GM12878 (cell line): ENCODE measurements around the gene CFDP1. TPM values are rescaled to one million over a fixed set of nuclear protein-coding genes. Genes with fewer than 3 reads are reported as not detected.

Source experiments
- BHLHE40 ChIP-seq, 2 experiments: fragments of 450-650 bp in 1 of 2; IDR thresholded peaks; 2 replicates each; pipeline ENCODE4 v1.6.1; 2011 to 2017; ENCODE audit warnings: low read depth in 2 of 2, borderline replicate concordance in 1 of 2, improper control_type of control experiment in 1 of 2, low read length in 1 of 2, mild to moderate bottlenecking in 1 of 2
- CBFB ChIP-seq: IDR thresholded peaks from 2 replicates; pipeline ENCODE4 v1.6.1; 2016; ENCODE audit warnings: antibody characterized with exemption, low read depth
- CBX3 ChIP-seq: fragments of 200-600 bp; sonication (generic); IDR thresholded peaks from 2 replicates; pipeline ENCODE4 v1.6.1; 2016; ENCODE audit warnings: low read depth, borderline replicate concordance
- CHD4 ChIP-seq: fragments of 200-600 bp; sonication (generic); IDR thresholded peaks from 2 replicates; pipeline ENCODE4 v1.6.1; 2016; ENCODE audit warnings: mild to moderate bottlenecking
- CREB1 ChIP-seq: IDR thresholded peaks from 2 replicates; pipeline ENCODE4 v1.6.1; 2012; ENCODE audit warnings: low read depth, mild to moderate bottlenecking, inconsistent platforms
- EP300 ChIP-seq, 2 experiments: fragments of 150-350 bp in 1 of 2; IDR thresholded peaks; 2 replicates each; pipeline ENCODE4 v1.6.1; 2011 to 2012; ENCODE audit warnings: low read depth in 2 of 2, low read length in 2 of 2, borderline replicate concordance in 1 of 2, improper control_type of control experiment in 1 of 2, inconsistent platforms in 1 of 2; ENCODE audit not compliant: control insufficient read depth in 1 of 2
- FOXK2 ChIP-seq: fragments of 450-650 bp; IDR thresholded peaks from 2 replicates; pipeline ENCODE4 v1.6.1; 2017; ENCODE audit warnings: mild to moderate bottlenecking, moderate library complexity
- HCFC1 ChIP-seq: fragments of 150-350 bp; IDR thresholded peaks from 2 replicates; pipeline ENCODE4 v1.6.1; 2014; ENCODE audit warnings: low read length
- HDAC2 ChIP-seq: fragments of 200-600 bp; sonication (generic); IDR thresholded peaks from 2 replicates; pipeline ENCODE4 v1.6.1; 2017
- PAX5 ChIP-seq: IDR thresholded peaks from 2 replicates; pipeline ENCODE4 v1.6.1; 2011; ENCODE audit warnings: low read depth, low read length, borderline replicate concordance
- POLR2A ChIP-seq: IDR thresholded peaks from 2 replicates; pipeline ENCODE4 v1.6.1; 2011; ENCODE audit warnings: low read depth, mild to moderate bottlenecking, low read length
- RAD21 ChIP-seq: IDR thresholded peaks from 2 replicates; pipeline ENCODE4 v1.6.1; 2011; ENCODE audit warnings: mild to moderate bottlenecking, low read depth, low read length, moderate library complexity; ENCODE audit not compliant: insufficient read depth
- RUNX3 ChIP-seq: IDR thresholded peaks from 2 replicates; pipeline ENCODE4 v1.6.1; 2012; ENCODE audit warnings: low read length, inconsistent platforms
- SMAD5 ChIP-seq: IDR thresholded peaks from 2 replicates; pipeline ENCODE4 v1.6.1; 2016; ENCODE audit warnings: antibody characterized with exemption, low read depth
- STAT3 ChIP-seq: IDR thresholded peaks from 2 replicates; pipeline ENCODE4 v1.6.1; 2011; ENCODE audit warnings: low read depth, low read length, improper control_type of control experiment
- ZBED1 ChIP-seq: IDR thresholded peaks from 2 replicates; pipeline ENCODE4 v1.6.1; 2016; ENCODE audit warnings: borderline replicate concordance
- ZZZ3 ChIP-seq: IDR thresholded peaks from 2 replicates; pipeline ENCODE4 v1.6.1; 2011; ENCODE audit warnings: low read depth; ENCODE audit not compliant: control insufficient read depth, insufficient read length
- polyA plus RNA-seq, 11 experiments: library from polyadenylated mRNA; depleted of rRNA in 4 of 11; unstranded in 6 of 11; stranded (reverse) in 5 of 11; fragments of >200 nt; fragmentation: Nextera tagmentation in 4 of 11; fragmentation: Illumina TruSeq in 1 of 11; extraction: Ambion mirVana in 4 of 11; extraction: Trizol in 1 of 11; gene quantifications; 1 replicate in 1 of 11; 2 replicates in 10 of 11; pipeline versions ENCODE4 v1.2.1 to v1.2.3, GENCODE V29; 2011 to 2016; ENCODE audit warnings: inconsistent platforms in 2 of 11, missing spikeins in 2 of 11, low read depth in 1 of 11
- total RNA-seq, 4 experiments: library from RNA; depleted of rRNA in 3 of 4; stranded (reverse); fragments of >200 nt in 3 of 4; fragmentation: Illumina TruSeq in 1 of 4; extraction: Trizol in 1 of 4; gene quantifications; 2 replicates each; pipeline versions ENCODE4 v1.2.1 to v1.2.3, GENCODE V29; 2013 to 2021
- TF ChIP-seq, protein P1 (sequence below): fragments of 450-650 bp; IDR thresholded peaks from 2 replicates; pipeline ENCODE4 v1.6.1; 2017; ENCODE audit warnings: low read depth, mild to moderate bottlenecking, moderate library complexity
- TF ChIP-seq, protein P2 (sequence below): fragments of 150-350 bp; IDR thresholded peaks from 2 replicates; pipeline ENCODE4 v1.6.1; 2014; ENCODE audit warnings: mild to moderate bottlenecking, low read depth, low read length
- TF ChIP-seq, protein P3 (sequence below): fragments of 450-650 bp; IDR thresholded peaks from 2 replicates; pipeline ENCODE4 v1.6.1; 2014; ENCODE audit warnings: mild to moderate bottlenecking
- TF ChIP-seq, protein P4 (sequence below): fragments of 450-650 bp; IDR thresholded peaks from 2 replicates; pipeline ENCODE4 v1.6.1; 2016; ENCODE audit warnings: mild to moderate bottlenecking
- TF ChIP-seq, protein P5 (sequence below): IDR thresholded peaks from 2 replicates; pipeline ENCODE4 v1.6.1; 2012; ENCODE audit warnings: low read depth, low read length, improper control_type of control experiment

CFDP1 gene
- total and polyA plus RNA-seq, 10 of the 15 experiments (the other 5 are each of a cell fraction or from before 2014, with no cell fraction given), result 22.3 to 64.8 (median 36.7) TPM

DNA sequence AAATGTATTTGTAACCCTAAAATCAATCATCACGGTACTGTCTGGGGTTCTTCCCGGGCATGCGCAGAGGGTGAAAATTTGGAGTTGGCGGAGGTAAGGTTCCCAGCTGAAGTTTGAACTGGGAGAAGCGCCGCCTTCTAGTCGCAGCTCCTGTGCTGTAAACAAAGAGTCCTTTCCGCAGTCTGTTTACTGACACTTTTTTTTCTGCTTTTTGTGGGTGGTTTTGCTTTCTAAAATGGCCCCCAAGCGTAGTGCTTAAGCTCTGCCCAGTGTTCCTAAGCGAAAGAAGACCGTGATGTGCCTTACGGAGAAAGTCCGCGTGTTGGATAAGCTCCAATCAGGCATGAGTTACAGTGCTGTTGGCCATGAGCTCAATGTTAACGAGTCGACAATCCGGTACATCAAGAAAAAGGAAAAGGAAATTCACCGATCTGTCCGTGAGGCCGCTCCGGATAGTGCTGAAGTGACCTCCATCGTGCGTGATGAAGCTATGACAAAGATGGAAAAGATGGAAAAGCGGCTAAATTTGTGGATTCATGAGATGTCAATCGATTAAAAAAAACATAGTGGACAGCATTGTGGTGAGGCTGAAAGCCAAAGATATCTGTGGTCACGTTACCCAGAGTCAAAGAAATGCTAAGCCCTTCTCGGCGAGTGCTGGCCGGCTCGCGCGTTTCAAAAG lies 570 bp upstream of the CFDP1 start (continued):
- TF ChIP-seq, protein P1, sequence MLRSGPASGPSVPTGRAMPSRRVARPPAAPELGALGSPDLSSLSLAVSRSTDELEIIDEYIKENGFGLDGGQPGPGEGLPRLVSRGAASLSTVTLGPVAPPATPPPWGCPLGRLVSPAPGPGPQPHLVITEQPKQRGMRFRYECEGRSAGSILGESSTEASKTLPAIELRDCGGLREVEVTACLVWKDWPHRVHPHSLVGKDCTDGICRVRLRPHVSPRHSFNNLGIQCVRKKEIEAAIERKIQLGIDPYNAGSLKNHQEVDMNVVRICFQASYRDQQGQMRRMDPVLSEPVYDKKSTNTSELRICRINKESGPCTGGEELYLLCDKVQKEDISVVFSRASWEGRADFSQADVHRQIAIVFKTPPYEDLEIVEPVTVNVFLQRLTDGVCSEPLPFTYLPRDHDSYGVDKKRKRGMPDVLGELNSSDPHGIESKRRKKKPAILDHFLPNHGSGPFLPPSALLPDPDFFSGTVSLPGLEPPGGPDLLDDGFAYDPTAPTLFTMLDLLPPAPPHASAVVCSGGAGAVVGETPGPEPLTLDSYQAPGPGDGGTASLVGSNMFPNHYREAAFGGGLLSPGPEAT, result peak; percentile 26; the same call in 1 of the 2 replicates
- TF ChIP-seq CBX3 (no peak), SMAD5 (no peak), BHLHE40 (IDR thresholded peaks at IDR 0.05; ENCODE audit: borderline replicate concordance in 1 of 2, low read depth in 2 of 2, low read length in 1 of 2) (0 out of 4 replicates have a peak, but pooled peaks have one; percentile 24 to 38), CHD4 (no peak), PAX5 (0 out of 2 replicates have a peak, but pooled peaks have one; percentile 8), CBFB (0 out of 2 replicates have a peak, but pooled peaks have one; percentile 28), STAT3 (0 out of 2 replicates have a peak, but pooled peaks have one; percentile 48), RAD21 (no peak), POLR2A (peak; percentile 40), ZZZ3 (no peak), FOXK2 (peak; percentile 47; the same call in 1 of the 2 replicates), CREB1 (peak; percentile 2; the same call in 1 of the 2 replicates), HDAC2 (0 out of 2 replicates have a peak, but pooled peaks have one; percentile 38), EP300 (IDR thresholded peaks at IDR 0.05; ENCODE audit: borderline replicate concordance in 1 of 2, control insufficient read depth in 1 of 2, low read depth in 2 of 2, low read length in 2 of 2) (no peak), RUNX3 (peak; percentile 37), ZBED1 (no peak), HCFC1 (0 out of 2 replicates have a peak, but pooled peaks have one; percentile 5)
- TF ChIP-seq, protein P2, sequence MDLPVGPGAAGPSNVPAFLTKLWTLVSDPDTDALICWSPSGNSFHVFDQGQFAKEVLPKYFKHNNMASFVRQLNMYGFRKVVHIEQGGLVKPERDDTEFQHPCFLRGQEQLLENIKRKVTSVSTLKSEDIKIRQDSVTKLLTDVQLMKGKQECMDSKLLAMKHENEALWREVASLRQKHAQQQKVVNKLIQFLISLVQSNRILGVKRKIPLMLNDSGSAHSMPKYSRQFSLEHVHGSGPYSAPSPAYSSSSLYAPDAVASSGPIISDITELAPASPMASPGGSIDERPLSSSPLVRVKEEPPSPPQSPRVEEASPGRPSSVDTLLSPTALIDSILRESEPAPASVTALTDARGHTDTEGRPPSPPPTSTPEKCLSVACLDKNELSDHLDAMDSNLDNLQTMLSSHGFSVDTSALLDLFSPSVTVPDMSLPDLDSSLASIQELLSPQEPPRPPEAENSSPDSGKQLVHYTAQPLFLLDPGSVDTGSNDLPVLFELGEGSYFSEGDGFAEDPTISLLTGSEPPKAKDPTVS, result no peak
- TF ChIP-seq, protein P3, sequence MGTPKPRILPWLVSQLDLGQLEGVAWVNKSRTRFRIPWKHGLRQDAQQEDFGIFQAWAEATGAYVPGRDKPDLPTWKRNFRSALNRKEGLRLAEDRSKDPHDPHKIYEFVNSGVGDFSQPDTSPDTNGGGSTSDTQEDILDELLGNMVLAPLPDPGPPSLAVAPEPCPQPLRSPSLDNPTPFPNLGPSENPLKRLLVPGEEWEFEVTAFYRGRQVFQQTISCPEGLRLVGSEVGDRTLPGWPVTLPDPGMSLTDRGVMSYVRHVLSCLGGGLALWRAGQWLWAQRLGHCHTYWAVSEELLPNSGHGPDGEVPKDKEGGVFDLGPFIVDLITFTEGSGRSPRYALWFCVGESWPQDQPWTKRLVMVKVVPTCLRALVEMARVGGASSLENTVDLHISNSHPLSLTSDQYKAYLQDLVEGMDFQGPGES, result no peak
- TF ChIP-seq, protein P4, sequence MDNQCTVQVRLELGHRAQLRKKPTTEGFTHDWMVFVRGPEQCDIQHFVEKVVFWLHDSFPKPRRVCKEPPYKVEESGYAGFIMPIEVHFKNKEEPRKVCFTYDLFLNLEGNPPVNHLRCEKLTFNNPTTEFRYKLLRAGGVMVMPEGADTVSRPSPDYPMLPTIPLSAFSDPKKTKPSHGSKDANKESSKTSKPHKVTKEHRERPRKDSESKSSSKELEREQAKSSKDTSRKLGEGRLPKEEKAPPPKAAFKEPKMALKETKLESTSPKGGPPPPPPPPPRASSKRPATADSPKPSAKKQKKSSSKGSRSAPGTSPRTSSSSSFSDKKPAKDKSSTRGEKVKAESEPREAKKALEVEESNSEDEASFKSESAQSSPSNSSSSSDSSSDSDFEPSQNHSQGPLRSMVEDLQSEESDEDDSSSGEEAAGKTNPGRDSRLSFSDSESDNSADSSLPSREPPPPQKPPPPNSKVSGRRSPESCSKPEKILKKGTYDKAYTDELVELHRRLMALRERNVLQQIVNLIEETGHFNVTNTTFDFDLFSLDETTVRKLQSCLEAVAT, result peak; percentile 86
- TF ChIP-seq, protein P5, sequence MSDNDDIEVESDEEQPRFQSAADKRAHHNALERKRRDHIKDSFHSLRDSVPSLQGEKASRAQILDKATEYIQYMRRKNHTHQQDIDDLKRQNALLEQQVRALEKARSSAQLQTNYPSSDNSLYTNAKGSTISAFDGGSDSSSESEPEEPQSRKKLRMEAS, result 0 out of 2 replicates have a peak, but pooled peaks have one; percentile 48
